Lung (tissue), 12 donors: Measurements from ENCODE around the gene CREG2. TPM values are rescaled to one million over a fixed set of nuclear protein-coding genes. Genes with fewer than 3 reads are reported as not detected.

Experiments used
- ATAC-seq: fragments of 200-7000 bp; cut with Tn5 transposase; one replicate; pipeline ENCODE4 v1.9.1; 2020; ENCODE audit warnings: moderate number of reproducible peaks; ENCODE audit not compliant: insufficient read depth, low FRiP score
- DNase-seq, 3 donors: peaks; one replicate each; pipeline ENCODE4 v3.0.0-alpha.2; 2013 to 2017
- H3K27ac ChIP-seq, 2 donors: one replicate each; pipeline ENCODE4 v1.5.1; 2013; ENCODE audit warnings: mild to moderate bottlenecking in 2 of 2, moderate library complexity in 2 of 2, control low read depth in 1 of 2, inconsistent platforms in 1 of 2, low read depth in 1 of 2, low read length in 1 of 2
- H3K27me3 ChIP-seq, 3 donors: one replicate each; pipeline ENCODE4 v1.5.1; 2013; ENCODE audit warnings: low read length in 2 of 3; ENCODE audit not compliant: control insufficient read depth in 3 of 3, insufficient read depth in 3 of 3
- H3K36me3 ChIP-seq, 4 donors: one replicate each; pipeline ENCODE4 v1.5.1; 2013; ENCODE audit warnings: low read length in 4 of 4, mild to moderate bottlenecking in 1 of 4, moderate library complexity in 1 of 4; ENCODE audit not compliant: control insufficient read depth in 4 of 4, insufficient read depth in 4 of 4
- H3K4me1 ChIP-seq, 5 donors: one replicate each; pipeline ENCODE4 v1.5.1; 2013; ENCODE audit warnings: low read length in 5 of 5, mild to moderate bottlenecking in 2 of 5, moderate library complexity in 1 of 5; ENCODE audit not compliant: control insufficient read depth in 5 of 5, insufficient read depth in 5 of 5
- H3K4me3 ChIP-seq: one replicate; pipeline ENCODE4 v1.5.1; 2013; ENCODE audit warnings: mild to moderate bottlenecking, control low read depth, moderate library complexity
- H3K9ac ChIP-seq, 2 donors: one replicate each; pipeline ENCODE4 v1.5.1; 2013; ENCODE audit warnings: low read length in 2 of 2, control low read depth in 1 of 2; ENCODE audit not compliant: insufficient read depth in 1 of 2
- H3K9me3 ChIP-seq, 4 donors: one replicate each; pipeline ENCODE4 v1.5.1; 2013; ENCODE audit warnings: low read length in 3 of 4, mild to moderate bottlenecking in 1 of 4, moderate library complexity in 1 of 4; ENCODE audit not compliant: control insufficient read depth in 4 of 4, insufficient read depth in 3 of 4
- WGBS, 2 donors: extraction: QIAGEN DNeasy Blood & Tissue Kit; methylation state at CpG; one replicate each; pipeline ENCODE4 v1.1.7; 2013; 5-methylcytosine and 5-hydroxymethylcytosine counted together
- polyA plus RNA-seq, 2 donors: library from polyadenylated mRNA; stranded (reverse); fragments of 200-250 nt; gene quantifications; one replicate each; pipeline ENCODE4 v1.2.1, GENCODE V29; 2013
- total RNA-seq, 2 donors: library from RNA; depleted of rRNA in 1 of 2; stranded (reverse); fragments of >200 nt in 1 of 2; gene quantifications; one replicate each; pipeline ENCODE4 v1.2.1, GENCODE V29; 2014 to 2021
- TF ChIP-seq, protein P1 (sequence below): IDR thresholded peaks from 2 replicates; pipeline ENCODE4 v1.5.1; 2012; ENCODE audit warnings: mild to moderate bottlenecking; ENCODE audit errors: control extremely low read depth, extremely low read depth
- donor health status: control.
- donor health status: control.
- donor health status: Bipolar disorder and iron deficiency.
- donor health status: healthy.
- donor health status: DM: yes; HTN: yes; CAD: no.

CREG2 gene
- total and polyA plus RNA-seq, 4 donors, result 0.06 to 0.67 (median 0.08) TPM; not detected in 1

- no peaks in the 10 kb centered on the region for H3K9me3 ChIP-seq
- H3K9ac ChIP-seq, result no peak overlapping the region
- ATAC-seq (no peak), DNase-seq (no peak)
- no peaks in the 10 kb centered on the region for H3K36me3 ChIP-seq
- TF ChIP-seq, protein P1, sequence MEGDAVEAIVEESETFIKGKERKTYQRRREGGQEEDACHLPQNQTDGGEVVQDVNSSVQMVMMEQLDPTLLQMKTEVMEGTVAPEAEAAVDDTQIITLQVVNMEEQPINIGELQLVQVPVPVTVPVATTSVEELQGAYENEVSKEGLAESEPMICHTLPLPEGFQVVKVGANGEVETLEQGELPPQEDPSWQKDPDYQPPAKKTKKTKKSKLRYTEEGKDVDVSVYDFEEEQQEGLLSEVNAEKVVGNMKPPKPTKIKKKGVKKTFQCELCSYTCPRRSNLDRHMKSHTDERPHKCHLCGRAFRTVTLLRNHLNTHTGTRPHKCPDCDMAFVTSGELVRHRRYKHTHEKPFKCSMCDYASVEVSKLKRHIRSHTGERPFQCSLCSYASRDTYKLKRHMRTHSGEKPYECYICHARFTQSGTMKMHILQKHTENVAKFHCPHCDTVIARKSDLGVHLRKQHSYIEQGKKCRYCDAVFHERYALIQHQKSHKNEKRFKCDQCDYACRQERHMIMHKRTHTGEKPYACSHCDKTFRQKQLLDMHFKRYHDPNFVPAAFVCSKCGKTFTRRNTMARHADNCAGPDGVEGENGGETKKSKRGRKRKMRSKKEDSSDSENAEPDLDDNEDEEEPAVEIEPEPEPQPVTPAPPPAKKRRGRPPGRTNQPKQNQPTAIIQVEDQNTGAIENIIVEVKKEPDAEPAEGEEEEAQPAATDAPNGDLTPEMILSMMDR, result no peak
- H3K27me3 ChIP-seq, result no peaks in the 10 kb centered on the region
- no peak overlapping the region for H3K4me3 ChIP-seq
- H3K4me1 ChIP-seq, result peaks cover 0 to 17% (median 1%) of the 10 kb centered on the region in 5 donors
- H3K27ac ChIP-seq, result no peak overlapping the region
- 72 to 75% methylated on average over 5 of the region's 5 CpGs for WGBS, 2 donors
These were observed 54.2 kb downstream of the CREG2 start for GRCh38 chr2:101332885-101333766.

DNA sequence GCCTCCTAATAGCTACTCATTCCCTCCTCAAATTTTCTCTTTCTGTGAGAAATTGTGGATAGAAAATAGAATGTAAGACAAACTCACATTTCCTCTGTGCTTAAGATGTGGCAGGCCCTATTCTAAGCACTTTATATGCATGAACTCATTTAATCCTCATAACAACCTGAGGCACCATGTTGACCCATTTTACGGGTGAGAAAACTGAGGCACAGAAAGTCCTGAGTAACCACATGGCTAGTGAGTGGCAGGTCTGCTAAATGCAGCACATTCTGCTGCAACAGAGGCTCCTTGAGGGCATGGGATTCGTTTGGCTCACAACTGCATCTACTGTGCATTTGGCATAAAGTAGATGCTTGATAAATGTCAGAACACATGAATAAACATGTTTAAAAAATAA, 56.1 kb downstream of the CREG2 start:
- H3K27ac ChIP-seq, result no peak overlapping the region
- no peak overlapping the region for H3K9ac ChIP-seq
- H3K4me3 ChIP-seq, result no peak overlapping the region
- no peaks in the 10 kb centered on the region for H3K27me3 ChIP-seq
- TF ChIP-seq, protein P1, result no peak
- DNase-seq (no peak), ATAC-seq (no peak)
- WGBS, 2 donors, result 92 to 97% methylated on average over 2 of the region's 2 CpGs
- no peaks in the 10 kb centered on the region for H3K36me3 ChIP-seq
- H3K9me3 ChIP-seq, result no peaks in the 10 kb centered on the region
- peaks cover 0 to 20% (median 1%) of the 10 kb centered on the region in 5 donors for H3K4me1 ChIP-seq

DNA sequence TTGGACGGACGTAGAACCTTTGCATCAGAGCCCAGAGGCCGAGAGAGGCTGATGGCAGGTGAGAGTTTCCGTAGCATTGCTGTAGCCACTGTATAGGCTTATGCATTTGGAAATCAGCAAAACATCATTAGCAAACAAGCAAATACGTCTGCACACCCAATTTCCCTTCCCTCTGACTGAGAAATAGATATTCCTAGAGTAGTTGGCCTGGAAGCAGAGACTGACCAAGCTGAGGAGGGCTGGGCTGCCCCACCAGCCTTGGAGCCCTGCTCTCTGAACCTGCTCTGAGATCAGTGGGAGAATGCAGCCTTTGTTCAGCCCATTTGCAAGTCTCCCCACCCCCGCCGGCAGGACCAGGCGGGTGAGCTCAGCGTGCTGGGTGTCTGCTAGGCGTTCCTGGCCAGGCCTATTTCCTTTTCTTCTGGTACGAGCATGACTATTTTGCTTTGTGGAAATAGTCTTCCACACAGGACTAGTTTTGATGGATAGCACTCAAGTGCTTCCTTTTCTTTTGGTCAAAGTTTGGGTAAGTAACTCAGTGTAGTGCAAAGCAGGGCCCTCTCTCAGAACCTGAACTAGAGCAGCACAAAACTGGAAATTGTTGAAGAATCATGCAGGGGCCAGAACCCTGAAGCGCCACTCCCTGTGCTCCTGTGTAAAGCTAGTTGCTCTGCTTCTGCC, 56.9 kb downstream of the CREG2 start:
- H3K36me3 ChIP-seq, result no peaks in the 10 kb centered on the region
- H3K9ac ChIP-seq, result no peak overlapping the region
- ATAC-seq (no peak), DNase-seq (peak in 2 of 3 donors; percentile 33 to 53)
- 61 to 66% methylated on average over 12 of the region's 12 CpGs for WGBS, 2 donors
- H3K27me3 ChIP-seq, result no peaks in the 10 kb centered on the region
- H3K9me3 ChIP-seq, result no peaks in the 10 kb centered on the region
- no peak overlapping the region for H3K4me3 ChIP-seq
- peaks cover 0 to 20% (median 1%) of the 10 kb centered on the region in 5 donors for H3K4me1 ChIP-seq
- H3K27ac ChIP-seq, result peak overlapping the region in 1 of 2 donors; percentile 10
- TF ChIP-seq, protein P1, result no peak
